CD4-positive, alpha-beta T cell treated with Interleukin-10 for 1 hour (primary cell): ENCODE results near the gene IMPACT.

ENCODE experiments used
- DNase-seq: peaks from one replicate; pipeline ENCODE4 v3.0.0-alpha.2; 2020

Gene IMPACT

DNA sequence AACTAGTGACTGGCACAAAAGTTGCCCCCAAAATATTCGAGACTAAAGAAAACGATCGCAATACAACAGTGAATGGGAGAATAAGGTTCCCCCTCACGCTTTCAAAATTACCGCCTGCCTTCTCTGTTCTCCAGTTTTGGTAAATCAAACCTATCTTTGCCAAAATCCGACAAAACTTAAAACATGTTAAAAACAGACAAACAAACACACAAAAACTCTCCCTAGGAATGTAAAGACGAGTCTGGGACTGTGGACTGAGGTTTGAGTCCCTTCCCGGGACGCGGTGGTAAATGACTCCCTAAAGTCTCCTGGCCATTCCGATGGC lies 435 bp upstream of the IMPACT start:
- no peak for DNase-seq

DNA sequence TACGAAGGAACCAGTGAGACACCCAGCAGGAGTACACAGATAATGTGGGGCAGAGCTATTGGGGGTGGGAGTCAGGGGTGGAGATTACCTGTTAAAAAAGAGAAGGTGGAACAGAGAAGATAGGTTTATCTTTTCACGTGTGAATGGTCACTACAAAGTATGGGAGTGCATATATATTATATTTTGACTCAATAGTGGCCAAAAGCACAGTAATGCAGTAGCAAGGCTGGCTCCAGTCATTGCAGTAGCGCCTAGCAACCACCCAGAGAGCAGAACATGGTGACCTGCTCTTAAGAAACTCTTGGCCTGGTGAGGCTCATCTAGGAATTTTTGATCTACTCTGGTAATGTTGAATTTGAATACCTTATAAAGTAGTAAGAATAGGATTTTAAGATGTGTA lies 1.0 kb downstream of the IMPACT start:
- no peak for DNase-seq

DNA sequence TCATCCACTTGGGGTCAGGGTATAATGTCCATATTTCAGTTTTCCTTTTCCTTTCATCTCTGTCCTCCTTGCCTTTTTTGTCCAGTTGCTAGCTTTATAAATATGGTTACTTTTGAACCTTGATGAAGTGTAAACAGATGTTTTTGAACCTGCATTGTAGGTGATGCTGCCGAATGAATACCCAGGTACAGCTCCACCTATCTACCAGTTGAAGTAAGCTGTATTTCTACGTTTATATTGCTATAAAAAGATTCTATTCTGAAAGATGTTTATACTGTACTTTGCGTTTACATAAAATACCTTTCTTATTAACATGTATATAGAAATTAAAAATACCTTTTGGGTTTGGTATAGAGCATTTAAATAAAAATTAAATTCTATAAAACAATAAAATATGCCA lies 2.2 kb downstream of the IMPACT start:
- DNase-seq, result no peak

DNA sequence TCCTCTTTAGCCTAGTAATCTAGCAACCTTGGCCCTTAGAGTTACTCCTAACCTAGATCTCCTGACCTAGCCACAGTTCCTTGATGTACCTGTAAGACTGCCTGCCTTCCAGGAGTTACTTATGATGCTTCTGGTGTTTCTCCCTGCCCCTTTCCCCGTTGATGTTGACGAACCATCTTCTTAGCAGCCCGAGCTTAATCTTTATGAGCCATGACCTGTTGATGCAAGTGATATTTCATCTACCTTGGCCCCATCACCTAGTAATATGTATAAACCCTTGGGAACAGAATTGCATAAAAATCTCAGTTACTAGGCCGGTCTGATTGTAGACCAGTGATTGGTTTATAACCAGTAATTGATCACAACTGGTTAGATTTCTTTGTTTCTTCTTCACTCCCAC lies 2.7 kb downstream of the IMPACT start:
- no peak for DNase-seq

DNA sequence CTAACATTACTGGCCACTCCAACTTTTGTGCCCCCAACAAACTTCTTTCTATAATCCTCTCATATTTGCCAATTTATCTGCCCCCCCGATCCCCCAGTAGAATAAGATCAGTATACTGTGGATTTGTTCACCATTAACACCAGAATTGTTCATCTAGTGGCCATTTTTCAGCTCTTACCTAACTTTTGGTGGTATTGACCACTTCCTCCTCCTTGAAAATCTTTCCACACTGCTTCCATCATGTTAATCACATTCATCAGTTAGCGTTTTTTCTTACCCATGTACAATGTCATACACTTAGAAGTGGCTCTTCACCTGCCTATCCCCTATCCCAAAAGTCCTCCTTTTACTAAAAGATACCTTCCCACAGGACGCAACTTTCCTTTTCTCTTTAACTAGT lies 6.1 kb downstream of the IMPACT start:
- no peak for DNase-seq

DNA sequence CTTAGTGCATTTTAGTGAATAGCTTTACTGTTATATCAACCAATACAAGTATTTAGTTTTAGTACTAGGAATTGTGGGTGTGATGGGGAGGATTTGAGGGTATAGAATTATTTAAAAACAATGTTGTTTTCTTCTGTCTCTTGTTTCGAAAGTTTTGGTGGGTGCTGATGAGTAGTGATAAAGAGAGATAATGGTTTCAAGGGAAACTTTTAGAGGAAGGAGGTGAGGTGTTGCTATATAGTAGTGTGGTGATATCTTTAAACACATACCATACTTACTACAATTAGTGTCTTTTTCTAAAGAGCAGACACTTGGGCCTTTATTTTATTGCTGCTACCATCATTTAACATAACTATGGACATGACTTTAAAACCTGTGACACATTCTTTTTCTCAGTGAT lies 10.5 kb downstream of the IMPACT start:
- no peak for DNase-seq

DNA sequence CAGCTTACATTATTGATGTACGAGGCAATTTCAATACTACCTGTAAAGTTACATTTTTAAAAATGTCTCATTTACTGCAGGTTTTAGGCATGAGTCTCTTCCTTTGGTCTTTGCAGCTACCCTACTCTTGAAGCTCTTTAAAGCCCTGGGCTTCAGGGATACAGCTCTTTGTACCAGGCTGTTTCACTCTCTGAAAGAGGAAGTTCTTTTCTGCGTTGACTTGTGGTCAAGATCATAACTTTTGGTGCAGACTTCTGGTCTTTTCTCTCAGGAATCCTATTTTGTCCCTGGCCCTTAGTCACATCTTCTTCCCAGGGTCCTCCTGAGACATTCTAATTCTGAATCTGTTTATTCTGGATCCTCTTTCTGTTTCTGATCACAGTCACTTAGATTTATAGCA lies 17.4 kb downstream of the IMPACT start:
- no peak for DNase-seq

DNA sequence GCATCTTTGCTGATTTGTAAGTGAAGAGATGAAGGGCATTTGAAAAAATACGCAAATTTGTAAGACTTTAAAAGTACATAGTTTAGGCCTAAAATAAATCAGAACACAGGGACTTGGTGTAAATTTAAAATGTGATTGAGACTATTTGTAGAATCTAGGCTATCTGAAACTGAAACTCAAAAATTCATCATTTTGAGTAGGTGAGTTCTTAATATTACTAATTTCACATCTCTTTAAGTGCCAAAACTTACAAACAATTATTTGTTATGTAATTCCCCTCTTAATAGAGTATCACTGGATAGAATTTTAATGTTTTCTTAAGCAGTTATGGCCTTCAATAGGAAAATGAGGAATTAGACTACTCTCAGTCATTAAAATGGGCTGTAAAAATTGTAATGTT lies 20.0 kb downstream of the IMPACT start:
- DNase-seq, result no peak

DNA sequence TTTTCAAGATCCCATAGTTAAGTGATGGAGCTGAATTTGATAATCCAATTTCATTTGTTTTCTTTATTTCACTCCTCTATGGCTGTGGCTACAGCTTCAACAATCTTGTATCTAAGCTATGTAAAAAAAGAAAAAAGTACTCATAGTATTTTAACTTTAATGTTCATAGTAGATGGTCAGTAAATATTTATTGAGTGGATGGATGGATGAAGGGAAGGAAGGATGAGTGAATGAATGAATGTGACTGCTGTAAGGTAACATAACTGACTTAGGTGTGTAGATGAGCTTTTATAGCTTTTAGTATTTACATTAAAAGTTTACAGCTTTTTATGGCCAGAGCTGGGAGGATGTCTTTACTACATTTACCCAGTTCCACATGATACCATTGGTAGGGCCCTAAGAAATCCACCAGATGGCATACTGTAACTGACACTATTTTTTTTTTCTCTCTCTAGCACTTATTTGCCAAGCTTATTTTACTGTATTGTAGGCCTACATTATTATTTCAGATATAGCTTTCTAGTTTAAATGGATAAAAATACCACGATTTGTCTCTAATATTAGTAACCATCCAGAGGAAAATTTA lies 20.6 kb downstream of the IMPACT start:
- no peak for DNase-seq

DNA sequence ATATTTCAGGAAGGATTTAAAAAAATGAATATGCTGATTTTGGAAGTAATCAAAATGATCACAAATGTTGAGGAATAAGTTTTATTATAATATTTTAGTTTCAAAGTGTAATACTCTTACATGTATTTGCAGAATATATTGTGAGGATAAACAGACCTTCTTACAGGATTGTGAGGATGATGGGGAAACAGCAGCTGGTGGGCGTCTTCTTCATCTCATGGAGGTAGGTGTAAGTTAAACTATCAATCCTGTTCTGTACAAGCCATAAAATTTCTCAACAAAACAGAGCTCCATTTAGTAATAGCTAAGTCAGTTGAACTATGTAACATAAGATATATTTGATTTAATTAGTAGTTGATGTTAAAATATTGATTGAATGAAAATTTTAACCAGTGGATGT lies 21.5 kb downstream of the IMPACT start:
- no peak for DNase-seq

DNA sequence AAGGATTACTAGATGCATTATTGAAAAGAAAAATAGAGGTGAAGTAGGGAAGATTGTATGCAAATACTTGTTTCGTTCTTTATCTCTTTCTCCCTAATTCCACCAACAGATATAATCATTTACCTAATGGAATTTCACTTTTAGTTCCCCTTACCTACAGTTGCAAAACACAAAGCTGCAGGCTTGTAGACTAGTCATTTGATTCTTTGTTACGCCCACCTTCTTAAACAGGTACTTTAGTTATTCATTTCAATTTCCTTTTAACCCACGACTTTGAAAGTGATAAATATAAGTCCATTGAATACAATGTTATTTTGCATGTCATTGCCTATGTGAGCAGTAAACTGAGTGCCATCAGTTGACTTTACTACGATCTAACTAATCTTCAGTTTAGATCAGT lies 30.1 kb downstream of the IMPACT start:
- no peak for DNase-seq

DNA sequence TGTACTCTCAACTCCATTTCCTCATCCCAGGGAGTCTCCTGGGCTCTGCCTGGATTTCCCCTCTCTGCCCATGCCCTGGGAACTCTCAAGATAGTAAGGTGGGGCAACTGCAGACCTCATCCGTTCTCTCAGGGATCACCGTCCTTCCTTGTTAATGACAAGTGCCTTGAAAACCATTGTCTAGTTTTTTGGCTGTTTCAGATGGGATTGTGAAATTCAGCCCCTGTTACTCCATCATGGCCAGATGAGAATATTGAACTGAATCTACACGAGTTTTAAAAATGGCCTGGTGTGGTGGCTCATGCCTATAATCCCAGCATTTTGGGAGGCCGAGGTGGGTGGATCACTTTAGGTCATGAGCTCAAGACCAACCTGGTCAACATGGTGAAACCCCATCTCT lies 33.3 kb downstream of the IMPACT start:
- no peak for DNase-seq

DNA sequence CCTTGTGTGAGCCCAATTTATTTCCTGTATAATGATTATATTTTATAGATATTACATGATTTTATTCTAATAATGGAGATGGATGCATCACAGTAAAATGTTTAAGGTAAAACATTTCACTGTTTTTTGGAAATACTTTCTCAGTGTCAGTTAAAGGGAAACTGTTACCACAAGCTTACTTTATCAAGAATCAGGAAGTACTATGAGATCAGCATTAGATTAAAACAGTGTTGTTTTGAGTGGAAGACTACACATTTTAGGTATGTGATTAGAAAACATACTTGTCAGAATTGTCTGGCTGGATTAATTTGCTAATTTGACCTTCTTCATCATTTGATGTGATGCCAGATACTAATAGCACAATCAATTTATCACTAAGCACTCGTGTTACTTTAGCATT lies 33.9 kb downstream of the IMPACT start, which contains the start of gene HRH4:
TSS of gene HRH4 (plus strand) at position 250 of the 400 bp plus-strand sequence. CDS start at position 342, 92 bp downstream.
- no peak for DNase-seq

DNA sequence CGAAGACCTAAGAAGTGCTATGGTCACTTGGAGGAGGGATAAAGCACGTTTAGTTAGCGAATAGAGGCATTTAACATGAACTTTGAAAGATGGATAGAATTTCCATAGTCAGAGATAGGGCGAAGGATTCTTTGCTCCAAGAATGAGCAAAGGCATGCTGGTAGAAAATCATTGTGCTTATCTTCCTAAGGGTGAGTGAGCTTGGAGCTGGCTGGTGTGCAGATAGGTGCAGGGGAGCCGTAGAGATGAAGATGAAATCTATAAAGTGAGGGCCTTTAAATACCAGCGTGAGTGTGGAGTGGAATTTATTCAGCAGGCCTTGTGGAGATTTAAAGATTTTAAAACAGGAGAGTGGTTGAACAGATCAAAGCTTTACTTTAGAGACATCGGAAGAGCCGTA lies 35.5 kb downstream of the IMPACT start:
- DNase-seq, result no peak

DNA sequence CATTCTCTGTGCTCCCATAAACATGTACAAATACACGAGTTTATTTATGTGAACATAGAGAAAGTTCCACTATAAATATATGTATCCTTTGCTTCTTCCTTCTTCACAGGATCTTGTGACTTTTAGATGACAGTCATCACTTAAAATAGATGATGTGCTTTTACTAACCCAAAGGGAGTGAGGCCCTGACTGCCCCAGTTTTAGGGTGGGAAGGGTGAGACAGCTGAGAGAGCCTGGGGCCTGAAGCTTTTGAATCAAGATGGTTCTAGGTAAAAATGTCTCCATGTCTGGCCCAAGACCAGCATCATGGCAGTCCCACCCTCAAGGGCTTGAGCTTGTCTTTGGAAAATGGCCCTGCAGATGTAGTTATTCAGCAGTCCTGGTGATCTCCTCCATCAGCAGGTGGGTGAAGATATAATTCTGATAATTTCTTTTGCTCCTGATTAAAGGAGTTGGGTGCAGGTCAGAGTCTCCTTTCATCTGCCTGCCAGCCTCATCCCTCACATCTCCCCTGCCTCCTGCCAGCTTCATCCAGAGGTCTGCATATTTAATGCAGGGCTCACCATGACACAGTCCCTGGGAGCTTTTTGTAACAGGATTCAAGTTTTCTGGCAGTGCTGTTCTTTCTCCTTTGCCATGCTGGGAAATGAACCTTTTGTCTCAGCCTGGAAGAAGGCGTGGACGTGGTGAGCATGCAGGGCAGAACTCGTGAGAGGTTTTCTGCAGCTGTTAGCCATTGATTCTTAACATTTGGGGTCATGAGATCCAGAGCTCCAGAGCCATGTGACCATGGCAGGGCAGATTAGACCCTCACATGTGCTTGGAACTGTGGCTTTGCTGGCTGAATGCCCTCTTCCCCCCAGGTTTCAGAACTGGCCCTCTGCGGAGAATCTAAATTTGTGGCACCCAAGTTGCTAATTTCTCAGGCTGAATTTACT lies 36.6 kb downstream of the IMPACT start:
- no peak for DNase-seq

DNA sequence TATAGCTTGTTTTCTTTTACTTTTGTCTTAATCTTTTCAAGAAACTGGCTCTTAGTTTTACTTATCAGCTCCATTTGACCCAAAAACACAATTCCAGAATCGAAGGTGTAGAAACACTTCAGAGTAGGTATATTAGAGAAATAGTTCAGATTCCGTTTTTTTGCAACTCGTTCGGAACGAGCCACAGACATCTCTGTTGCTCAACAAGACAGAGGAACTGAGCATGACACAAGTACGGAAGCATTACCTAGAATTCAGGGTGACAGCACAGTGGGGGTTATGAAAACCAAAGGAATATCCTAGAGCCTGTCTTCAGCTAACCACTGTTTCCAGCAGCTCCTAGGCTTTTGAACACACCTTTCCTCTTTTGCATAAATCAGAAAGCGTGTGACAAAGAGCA lies 39.0 kb downstream of the IMPACT start:
- no peak for DNase-seq

DNA sequence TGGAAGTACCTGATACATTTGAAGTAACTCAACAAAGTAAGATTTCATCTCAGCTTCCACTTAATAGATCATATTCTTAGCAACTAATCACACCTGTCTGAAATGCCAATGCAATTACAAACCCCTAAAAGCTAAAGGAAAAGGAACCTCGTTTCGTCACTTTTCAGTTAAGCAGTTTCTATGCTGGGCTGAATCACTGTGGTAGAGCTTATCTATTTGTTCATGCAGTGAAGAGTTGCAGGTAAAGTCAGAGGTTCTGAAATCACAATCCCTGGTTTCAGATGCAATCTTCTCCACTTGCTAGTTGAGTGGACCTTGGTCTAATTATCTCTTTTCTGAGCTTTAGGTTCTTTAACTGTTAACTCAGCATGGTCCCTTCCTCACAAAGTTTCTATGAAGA lies 40.3 kb downstream of the IMPACT start:
- DNase-seq, result no peak

DNA sequence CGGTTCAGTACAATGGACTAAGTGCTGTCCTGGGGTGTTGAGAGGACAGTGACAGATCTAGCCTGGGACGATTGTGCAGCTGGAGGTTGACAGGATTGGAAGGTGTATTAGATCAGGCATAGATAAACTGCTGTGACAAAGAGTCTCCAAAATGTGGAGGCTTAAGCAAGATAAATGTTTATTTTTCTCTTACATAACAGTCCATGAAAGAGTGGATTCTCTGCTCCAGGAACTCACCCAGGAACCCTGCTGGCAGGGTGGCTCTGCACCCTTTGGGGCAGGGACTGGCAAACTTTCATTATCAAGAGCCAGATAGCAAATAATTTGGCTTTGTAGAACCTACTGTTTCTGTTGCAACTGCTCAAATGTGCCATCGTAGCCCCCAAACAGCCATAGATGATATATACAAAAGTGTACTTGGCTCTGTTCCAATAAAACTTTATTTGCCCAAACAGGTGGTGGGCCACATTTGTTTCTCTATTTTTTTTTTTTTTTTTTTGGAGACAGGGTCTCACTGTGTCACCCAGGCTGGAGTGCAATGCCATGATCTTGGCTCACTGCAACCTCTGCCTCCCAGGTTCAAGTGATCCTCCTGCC lies 43.6 kb downstream of the IMPACT start:
- no peak for DNase-seq

DNA sequence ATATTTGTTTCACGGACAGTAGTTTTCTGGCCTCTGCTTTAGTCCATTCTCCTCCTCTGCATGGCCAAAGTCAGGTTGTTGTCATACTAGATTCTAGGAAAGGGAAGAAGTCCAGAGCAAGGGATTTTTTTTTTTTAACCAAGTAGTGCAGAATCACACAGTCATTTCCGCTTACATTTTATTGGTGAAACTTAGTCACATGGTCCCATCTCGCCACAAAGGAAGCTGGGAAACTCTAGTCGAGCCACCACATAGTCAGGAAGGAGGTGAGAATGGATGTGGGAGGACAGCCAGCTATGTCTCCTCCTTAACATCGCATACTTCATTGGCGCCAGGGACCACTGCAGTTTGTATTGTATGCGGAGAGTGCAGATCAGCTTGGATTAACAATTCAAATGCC lies 44.3 kb downstream of the IMPACT start:
- no peak for DNase-seq

DNA sequence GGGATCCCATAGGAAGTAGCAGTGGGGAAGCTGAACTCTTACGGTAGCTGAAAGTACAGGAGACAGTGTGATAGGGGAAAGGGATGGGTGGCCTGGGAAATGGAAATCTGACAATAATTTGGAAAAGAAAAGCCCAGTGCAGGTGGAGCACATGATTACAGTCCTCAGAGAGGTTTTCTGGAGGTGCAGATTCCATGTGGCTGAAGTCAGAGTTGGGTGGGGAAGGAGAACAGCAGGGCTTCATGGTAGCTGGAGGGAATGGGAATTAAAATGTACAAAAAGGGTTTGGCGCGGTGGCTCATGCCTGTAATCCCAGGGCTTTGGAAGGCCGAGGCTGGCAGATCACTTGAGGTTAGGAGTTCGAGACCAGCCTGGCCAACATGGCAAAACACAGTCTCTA lies 46.1 kb downstream of the IMPACT start:
- DNase-seq, result no peak

DNA sequence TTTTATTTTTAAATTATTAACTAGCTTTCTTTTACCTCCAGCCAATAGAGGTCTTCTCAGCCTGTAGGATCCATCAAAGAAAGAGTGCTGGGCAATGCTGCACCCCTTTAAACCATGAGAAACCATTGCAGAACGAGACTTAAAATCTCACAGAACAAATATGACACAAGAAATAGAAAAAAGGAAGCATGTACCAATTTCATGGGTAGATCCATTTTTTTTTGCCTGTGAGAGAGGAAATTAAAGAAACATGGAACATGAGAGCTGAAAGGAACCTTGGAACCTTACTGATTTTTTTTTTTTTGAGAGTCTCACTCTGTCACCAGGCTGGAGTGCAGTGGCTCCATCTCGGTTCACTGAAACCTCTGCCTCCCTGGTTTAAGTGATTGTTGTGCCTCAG lies 47.9 kb downstream of the IMPACT start:
- no peak for DNase-seq

DNA sequence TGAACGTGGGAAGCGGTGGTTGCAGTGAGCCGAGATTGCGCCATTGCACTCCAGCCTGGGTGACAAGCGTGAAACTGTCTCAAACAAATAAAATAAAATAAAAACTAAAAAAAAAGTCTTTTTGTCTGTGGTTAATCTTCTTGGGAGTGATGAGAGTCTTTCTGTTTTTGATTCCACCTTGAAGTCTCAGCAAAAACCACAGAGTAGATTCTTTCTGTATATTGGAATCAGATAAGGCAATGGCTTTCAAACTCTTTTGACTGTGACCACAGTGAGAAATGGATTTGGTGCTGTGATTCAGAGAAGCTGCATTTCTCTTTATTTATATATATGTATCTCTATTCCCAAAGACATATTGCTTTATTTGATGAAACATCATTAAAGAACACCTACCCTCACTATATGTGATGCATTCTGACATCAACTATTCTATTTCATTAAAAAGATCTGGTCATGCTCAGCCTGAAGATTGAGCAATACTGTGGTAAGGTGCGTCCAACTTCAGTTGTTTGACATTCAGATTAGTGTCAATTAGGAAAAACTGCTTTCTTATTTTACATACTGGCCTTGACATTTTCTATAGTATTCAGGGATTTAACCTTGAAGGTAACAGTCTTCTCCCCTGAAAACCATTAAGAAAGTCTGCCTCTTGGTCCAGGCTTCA lies 49.6 kb downstream of the IMPACT start:
- DNase-seq, result no peak

DNA sequence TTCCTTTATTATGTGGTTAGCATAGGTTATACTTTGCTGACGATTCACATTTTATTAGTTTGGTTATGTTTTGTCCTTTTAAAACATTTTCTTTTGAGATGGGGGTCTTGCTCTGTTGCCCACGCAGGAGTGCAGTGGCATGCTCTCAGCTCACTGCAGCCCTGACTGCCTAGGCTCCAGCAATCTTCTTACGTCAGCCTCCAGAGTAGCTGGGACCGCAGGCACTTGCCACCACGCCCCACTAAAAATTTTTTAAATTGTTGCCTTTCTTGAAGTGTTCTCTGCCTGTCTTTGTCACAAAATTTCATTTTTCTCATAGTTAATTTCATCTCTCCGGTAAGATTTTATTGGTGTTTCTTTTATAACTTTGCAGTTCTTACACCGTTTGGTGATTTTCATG lies 52.9 kb downstream of the IMPACT start:
- no peak for DNase-seq

DNA sequence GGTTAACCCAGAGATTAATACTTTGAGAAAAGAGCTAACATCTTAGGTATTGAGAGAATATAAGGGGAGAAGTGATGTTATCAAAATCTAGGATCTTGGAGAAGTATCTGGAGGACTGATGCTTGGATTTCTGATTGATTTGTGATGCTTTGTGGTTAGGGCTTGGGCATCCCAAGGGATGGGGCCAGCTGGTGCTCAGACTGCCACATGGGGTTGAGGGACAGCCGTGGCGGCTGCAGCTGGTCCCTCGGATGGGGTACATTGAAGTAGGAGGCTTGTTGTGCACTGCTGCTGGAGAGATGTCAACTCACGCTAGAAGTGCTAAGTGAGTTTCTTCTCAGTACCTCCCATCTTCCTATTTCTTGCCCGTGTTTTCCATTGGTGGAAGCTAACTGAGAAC lies 56.4 kb downstream of the IMPACT start:
- DNase-seq, result no peak
